Astrocyte of the cerebellum (primary cell): Measurements from ENCODE around the gene PRM1.
A peak's percentile ranks its signal among the peaks of the same experiment; 100 is the strongest.

Source experiments
- DNase-seq: peaks from one replicate; pipeline ENCODE4 v3.0.0-alpha.2; 2011; ENCODE audit warnings: low read depth
- H3K4me3 ChIP-seq: 2 replicates; pipeline ENCODE4 v1.5.1; 2011; ENCODE audit warnings: mild to moderate bottlenecking, low read depth, low read length, moderate library complexity
- in situ Hi-C: cut with HindIII; loops from 2 replicates; pipeline ENCODE4 v1.10.0; 2017; ENCODE audit warnings: low sequenced_read_pairs
- TF ChIP-seq, protein P1 (sequence below): IDR thresholded peaks from 2 replicates; pipeline ENCODE4 v1.5.1; 2012; ENCODE audit warnings: low read length, low read depth, moderate library complexity, mild to moderate bottlenecking; ENCODE audit errors: missing control alignments

The PRM1 gene

GRCh38 chr16:11258553-11259492, 22.3 kb downstream of the PRM1 start:
- TF ChIP-seq, protein P1, sequence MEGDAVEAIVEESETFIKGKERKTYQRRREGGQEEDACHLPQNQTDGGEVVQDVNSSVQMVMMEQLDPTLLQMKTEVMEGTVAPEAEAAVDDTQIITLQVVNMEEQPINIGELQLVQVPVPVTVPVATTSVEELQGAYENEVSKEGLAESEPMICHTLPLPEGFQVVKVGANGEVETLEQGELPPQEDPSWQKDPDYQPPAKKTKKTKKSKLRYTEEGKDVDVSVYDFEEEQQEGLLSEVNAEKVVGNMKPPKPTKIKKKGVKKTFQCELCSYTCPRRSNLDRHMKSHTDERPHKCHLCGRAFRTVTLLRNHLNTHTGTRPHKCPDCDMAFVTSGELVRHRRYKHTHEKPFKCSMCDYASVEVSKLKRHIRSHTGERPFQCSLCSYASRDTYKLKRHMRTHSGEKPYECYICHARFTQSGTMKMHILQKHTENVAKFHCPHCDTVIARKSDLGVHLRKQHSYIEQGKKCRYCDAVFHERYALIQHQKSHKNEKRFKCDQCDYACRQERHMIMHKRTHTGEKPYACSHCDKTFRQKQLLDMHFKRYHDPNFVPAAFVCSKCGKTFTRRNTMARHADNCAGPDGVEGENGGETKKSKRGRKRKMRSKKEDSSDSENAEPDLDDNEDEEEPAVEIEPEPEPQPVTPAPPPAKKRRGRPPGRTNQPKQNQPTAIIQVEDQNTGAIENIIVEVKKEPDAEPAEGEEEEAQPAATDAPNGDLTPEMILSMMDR: no peak
- in situ Hi-C loops: no loop called here
- no peak for DNase-seq
- no peak overlapping the region for H3K4me3 ChIP-seq

DNA sequence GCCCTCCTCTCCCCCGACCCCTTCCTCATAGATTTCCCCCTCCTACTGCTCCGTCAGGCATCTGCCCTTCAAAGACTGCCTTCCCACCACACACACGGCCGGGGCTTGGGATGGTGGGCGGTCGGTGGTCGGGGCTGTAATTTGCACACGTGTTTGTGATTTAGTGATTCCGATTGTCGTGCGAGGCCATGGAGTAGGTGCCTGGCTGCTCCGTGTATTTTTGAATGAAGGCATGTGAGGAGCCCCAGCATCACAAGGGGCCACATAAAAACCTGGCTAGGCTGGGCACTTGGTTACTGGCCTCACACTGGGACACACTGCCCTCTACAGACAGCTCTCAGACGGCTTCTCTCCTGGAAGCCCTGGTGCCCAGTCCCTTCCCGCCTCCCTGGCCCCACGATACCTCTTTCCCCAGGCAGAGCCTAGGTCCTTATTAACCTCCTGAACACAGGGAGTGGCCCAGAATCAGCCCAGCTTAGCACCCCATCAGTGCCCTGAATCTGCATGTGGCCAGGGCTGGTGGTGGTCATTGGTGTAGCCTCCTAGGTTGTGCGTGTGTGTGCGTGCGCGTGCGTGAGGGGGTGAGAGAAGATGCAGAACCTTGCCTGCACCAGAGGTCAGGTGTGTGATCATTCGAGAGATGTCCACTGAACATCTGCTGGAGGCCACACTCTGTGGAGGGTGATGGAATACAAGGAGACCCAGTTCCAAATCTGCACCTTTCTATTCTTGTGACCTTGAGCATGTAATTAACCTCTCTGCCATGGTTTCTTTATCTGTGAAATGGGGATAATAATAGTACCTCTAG, 23.8 kb downstream of the PRM1 start:
- H3K4me3 ChIP-seq: peak overlapping the region; percentile 74
- in situ Hi-C loops: no loop called here
- peak; percentile 59 for DNase-seq

DNA sequence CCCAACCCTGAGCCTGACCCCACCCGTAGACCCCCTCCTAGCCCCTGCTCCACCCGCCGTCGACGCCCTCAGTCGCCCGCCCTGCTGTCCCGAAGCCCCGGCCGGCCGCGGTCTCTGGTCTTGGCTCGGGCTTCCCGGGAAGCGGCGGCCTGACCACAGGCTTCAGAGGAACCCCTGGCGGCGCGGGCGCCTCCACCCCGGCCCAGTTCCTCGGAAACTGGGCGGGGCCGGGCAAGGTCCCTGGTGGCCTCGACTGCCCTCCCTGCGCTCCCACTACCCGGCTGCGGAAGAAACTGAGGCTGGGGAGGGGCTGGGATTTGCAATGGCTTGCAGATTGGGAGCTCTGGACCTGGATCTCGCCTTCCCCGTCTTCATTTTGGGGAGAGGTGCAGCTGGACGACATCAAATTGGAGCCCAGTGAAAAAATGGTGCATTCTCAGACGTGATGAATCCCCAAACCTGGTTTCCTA, 24.4 kb downstream of the PRM1 start:
- DNase-seq: no peak
- TF ChIP-seq, protein P1: no peak
- in situ Hi-C loops: no loop called here
- peak overlapping the region; percentile 74 for H3K4me3 ChIP-seq

More for the DNA sequence above, 23.8 kb downstream of the PRM1 start:
- TF ChIP-seq, protein P1: peak; percentile 88

DNA sequence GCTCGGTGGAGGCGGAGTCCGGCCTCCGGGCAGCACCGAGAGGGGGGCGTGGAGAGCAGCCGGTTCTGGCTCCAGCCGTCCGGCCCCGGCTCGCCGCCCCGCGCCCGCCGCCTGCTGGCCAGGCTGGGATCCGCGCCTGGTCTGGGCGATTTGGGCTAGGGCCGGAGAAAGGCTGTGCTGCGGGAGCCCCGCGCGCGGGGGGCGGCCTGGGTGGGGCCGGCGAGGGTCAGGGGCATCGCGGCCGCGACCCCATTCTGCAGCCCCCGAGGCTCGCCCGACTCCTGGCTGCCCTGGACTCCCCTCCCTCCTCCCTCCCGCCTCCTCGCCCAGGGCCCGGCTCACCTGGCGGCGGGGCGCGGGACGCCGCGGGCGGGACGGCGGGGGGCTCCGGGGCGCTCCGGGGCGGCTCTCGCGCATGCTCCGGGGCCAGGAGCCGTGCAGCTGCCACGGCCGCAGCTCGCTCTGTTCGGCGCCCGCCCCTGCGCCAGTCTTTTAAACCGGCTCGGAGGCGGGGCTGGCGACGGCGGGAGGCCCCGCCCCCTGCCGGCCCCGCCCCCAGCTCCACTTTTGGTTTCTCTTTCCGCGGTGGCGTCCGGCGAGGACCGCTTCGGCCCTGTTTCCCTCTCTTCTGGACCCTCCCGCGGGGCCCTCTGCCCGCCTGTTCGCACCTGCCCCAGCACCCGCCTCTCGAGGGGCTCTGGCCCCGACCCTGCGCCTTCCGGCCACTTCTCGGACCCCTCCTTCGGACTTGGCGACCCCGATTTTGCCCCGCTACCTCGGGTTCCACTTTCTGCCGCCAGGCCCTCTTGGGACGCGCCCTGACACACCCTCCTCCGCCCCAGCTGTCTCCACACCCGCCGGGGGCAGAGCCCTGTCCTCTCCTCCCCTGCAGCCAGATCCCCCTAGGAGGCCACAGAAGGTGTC, 25.1 kb downstream of the PRM1 start, which contains the start of gene SOCS1:
SOCS1 (minus strand) TSS at position 468 of the 924 bp plus-strand sequence. CDS start 726 bp downstream, outside the sequence.
- in situ Hi-C loops: no loop called here
- peak; percentile 51 for DNase-seq
- TF ChIP-seq, protein P1: peak; percentile 72
- peak within 1 kb of the TSS; percentile 74 for H3K4me3 ChIP-seq

- peak overlapping the region; percentile 74 for H3K4me3 ChIP-seq
- TF ChIP-seq, protein P1: no peak
- in situ Hi-C loops: no loop called here
- no peak for DNase-seq
Measured at GRCh38 chr16:11254913-11255736, 26.0 kb downstream of the PRM1 start.
